Endothelial cell of umbilical vein (primary cell): ENCODE results near the gene PSMD13. TPM values are rescaled to one million over a fixed set of nuclear protein-coding genes. Genes with fewer than 3 reads are reported as not detected.

Source experiments
- BruUV-seq: library from RNA; stranded (reverse); fragments of 400-500 nt; replicated peaks from 2 replicates; lab custom pipeline; 2021; lab: Mats Ljungman, UMichigan
- CTCF ChIA-PET: fragments of 300-600, 350-600 bp; sonication (Branson Sonifier 250); formaldehyde crosslinking; loops from one replicate; lab custom pipeline; 2021; ENCODE audit warnings: antibody characterized with exemption, inconsistent platforms; lab: Charles Lee
- POLR2A ChIA-PET: fragments of 300-600, 350-600 bp; sonication (Branson Sonifier 250); formaldehyde crosslinking; loops from one replicate; lab custom pipeline; 2021; ENCODE audit warnings: antibody characterized with exemption, inconsistent platforms; lab: Charles Lee
- DNase-seq: peaks from one replicate; pipeline ENCODE4 v3.0.0-alpha.2; 2011; ENCODE audit warnings: low read depth, low spot score
- FAIRE-seq: peaks from 2 replicates; lab custom pipeline; 2011; peaks lifted over from hg19 to GRCh38; lab: Jason Lieb, UNC
- H2AFZ ChIP-seq: 2 replicates; pipeline ENCODE4 v1.6.0; 2012; ENCODE audit warnings: low read depth, low read length, control low read depth, inconsistent platforms
- H3K27ac ChIP-seq: 2 replicates; pipeline ENCODE4 v1.5.1; 2011; ENCODE audit warnings: low read depth, mild to moderate bottlenecking, control low read depth, low read length, moderate library complexity; ENCODE audit not compliant: insufficient read depth
- H3K27me3 ChIP-seq, 2 experiments: 2 replicates each; pipeline versions ENCODE4 v1.6.0 to v1.6.1; 2011; ENCODE audit warnings: low read length in 2 of 2, mixed read lengths in 1 of 2; ENCODE audit not compliant: control insufficient read depth in 2 of 2, insufficient read depth in 2 of 2
- H3K36me3 ChIP-seq, 2 experiments: 2 replicates in 1 of 2; 3 replicates in 1 of 2; pipeline ENCODE4 v1.5.1; 2011; ENCODE audit warnings: low read length in 2 of 2, mild to moderate bottlenecking in 1 of 2, moderate library complexity in 1 of 2; ENCODE audit not compliant: control insufficient read depth in 2 of 2, insufficient read depth in 2 of 2; ENCODE audit errors: extremely low read depth in 1 of 2
- H3K4me1 ChIP-seq: 3 replicates; pipeline ENCODE4 v1.5.1; 2011; ENCODE audit warnings: mild to moderate bottlenecking, low read length; ENCODE audit not compliant: control insufficient read depth, insufficient read depth; ENCODE audit errors: extremely low read depth
- H3K4me2 ChIP-seq: 2 replicates; pipeline ENCODE4 v1.6.1; 2011; ENCODE audit warnings: low read length, control low read depth, mixed read lengths; ENCODE audit not compliant: insufficient read depth
- H3K4me3 ChIP-seq, 3 experiments: fragments of 200-600 bp in 1 of 3; sonication (generic), shearing (Covaris generic) in 1 of 3; replicated peaks in 1 of 3; 2 replicates each; pipeline ENCODE4 v1.5.1; 2011 to 2016; ENCODE audit warnings: control low read depth in 3 of 3, low read length in 3 of 3, mild to moderate bottlenecking in 2 of 3, inconsistent platforms in 1 of 3, low read depth in 1 of 3, moderate library complexity in 1 of 3; ENCODE audit not compliant: insufficient read depth in 1 of 3
- H3K79me2 ChIP-seq: 2 replicates; pipeline ENCODE4 v1.6.0; 2012; ENCODE audit warnings: low read length, inconsistent platforms; ENCODE audit not compliant: control insufficient read depth, insufficient read depth
- H3K9ac ChIP-seq: replicated peaks from 2 replicates; pipeline ENCODE3; 2011; ENCODE audit warnings: low read length, control low read depth; ENCODE audit not compliant: insufficient read depth; ENCODE audit errors: extremely low read depth
- H3K9me1 ChIP-seq: replicated peaks from 3 replicates; pipeline ENCODE4 v1.6.0; 2011; ENCODE audit warnings: mild to moderate bottlenecking, low read length; ENCODE audit not compliant: control insufficient read depth, insufficient read depth; ENCODE audit errors: extremely low read depth
- H3K9me3 ChIP-seq: replicated peaks from 2 replicates; pipeline ENCODE4 v1.5.1; 2012; ENCODE audit warnings: low read length, inconsistent platforms; ENCODE audit not compliant: control insufficient read depth, insufficient read depth
- H4K20me1 ChIP-seq: replicated peaks from 2 replicates; pipeline ENCODE3; 2011; ENCODE audit warnings: mild to moderate bottlenecking, low read length; ENCODE audit not compliant: control insufficient read depth, insufficient read depth; ENCODE audit errors: extremely low read depth
- EZH2 ChIP-seq: IDR thresholded peaks from 2 replicates; pipeline ENCODE4 v1.6.1; 2012; ENCODE audit warnings: borderline replicate concordance, low read depth, mild to moderate bottlenecking, moderate library complexity, low read length, inconsistent platforms; ENCODE audit not compliant: severe bottlenecking
- FOS ChIP-seq: IDR thresholded peaks from 2 replicates; pipeline ENCODE4 v1.6.1; 2011; ENCODE audit warnings: mild to moderate bottlenecking, low read length, moderate library complexity, borderline replicate concordance; ENCODE audit not compliant: insufficient read depth
- GATA2 ChIP-seq: IDR thresholded peaks from 2 replicates; pipeline ENCODE4 v1.7.0; 2011; ENCODE audit warnings: low read depth, mild to moderate bottlenecking, moderate library complexity, mixed read lengths, low read length; ENCODE audit not compliant: insufficient read length, insufficient read depth
- JUN ChIP-seq: IDR thresholded peaks from 2 replicates; pipeline ENCODE4 v1.6.1; 2011; ENCODE audit warnings: borderline replicate concordance, low read depth; ENCODE audit not compliant: insufficient read length, insufficient read depth
- MYC ChIP-seq: IDR thresholded peaks from one replicate; pipeline ENCODE4 v1.6.1; 2011; ENCODE audit warnings: mild to moderate bottlenecking, low read depth, low read length
- POLR2A ChIP-seq: IDR thresholded peaks from 2 replicates; pipeline ENCODE4 v1.6.1; 2012; ENCODE audit warnings: low read depth, mild to moderate bottlenecking, control low read depth, low read length
- POLR2AphosphoS5 ChIP-seq: IDR thresholded peaks from 2 replicates; pipeline ENCODE4 v1.6.1; 2012; ENCODE audit warnings: low read depth, mild to moderate bottlenecking, control low read depth, low read length, moderate library complexity; ENCODE audit not compliant: insufficient read depth
- dilution Hi-C: fragments of 300-500 bp; cut with MboI; formaldehyde crosslinking; loops from one replicate; pipeline ENCODE4 v1.15.0; 2019; ENCODE audit warnings: low sequenced_read_pairs; ENCODE audit not compliant: extremely low pct_ligation_motif_present
- intact Hi-C: fragments of 100-400 bp; cut with micrococcal nuclease; formaldehyde crosslinking; loops from one replicate; pipeline ENCODE4 v1.10.0; 2022
- polyA plus RNA-seq, 4 experiments: library from polyadenylated mRNA; depleted of rRNA in 3 of 4; stranded (reverse) in 3 of 4; unstranded in 1 of 4; fragments of >200 nt; gene quantifications; 2 replicates each; pipeline versions ENCODE4 v1.2.1 to v1.2.3, GENCODE V29; 2011 to 2012; ENCODE audit warnings: missing spikeins in 1 of 4
- total RNA-seq: library from RNA; stranded (reverse); gene quantifications from 2 replicates; pipeline ENCODE4 v1.2.3, GENCODE V29; 2021
- TF ChIP-seq, protein P1 (sequence below): IDR thresholded peaks from 2 replicates; pipeline ENCODE4 v1.6.1; 2011; ENCODE audit not compliant: insufficient read depth, insufficient read length
- TF ChIP-seq, protein P2 (sequence below), 2 donors: IDR thresholded peaks; 1 replicate in 1 of 2; 2 replicates in 1 of 2; pipeline ENCODE4 v1.5.1; 2011; ENCODE audit warnings: low read length in 2 of 2, mild to moderate bottlenecking in 2 of 2, moderate library complexity in 2 of 2, control low read depth in 1 of 2, inconsistent platforms in 1 of 2, low read depth in 1 of 2; ENCODE audit not compliant: insufficient read depth in 1 of 2; ENCODE audit errors: extremely low read depth in 1 of 2

PSMD13 gene
- total and polyA plus RNA-seq, 2 donors (not counting 3 experiments of a cell fraction or from before 2014, with no cell fraction given) = 168 to 214 TPM

DNA sequence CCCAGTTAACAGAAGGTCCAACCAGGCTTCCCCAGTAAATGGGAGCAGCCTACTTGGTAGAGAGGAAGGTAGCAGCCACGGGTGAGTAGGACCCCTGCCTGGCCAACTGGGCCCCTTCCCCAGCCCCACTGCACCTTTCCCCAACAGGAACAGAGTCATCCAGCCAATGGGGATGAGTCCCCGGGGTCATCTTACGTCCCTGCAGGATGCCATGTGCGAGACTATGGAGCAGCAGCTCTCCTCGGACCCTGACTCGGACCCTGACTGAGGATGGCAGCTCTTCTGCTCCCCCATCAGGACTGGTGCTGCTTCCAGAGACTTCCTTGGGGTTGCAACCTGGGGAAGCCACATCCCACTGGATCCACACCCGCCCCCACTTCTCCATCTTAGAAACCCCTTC is 22.7 kb upstream of the PSMD13 start:
- Histone ChIP-seq H3K4me1 (peaks cover 16% of the 10 kb centered on the region), H4K20me1 (no peaks in the 10 kb centered on the region), H3K27ac (no peak overlapping the region), H2AFZ (no peak overlapping the region), H3K79me2 (peaks cover 26% of the 10 kb centered on the region), H3K9me3 (no peaks in the 10 kb centered on the region), H3K9ac (no peak overlapping the region), H3K9me1 (no peaks in the 10 kb centered on the region), H3K36me3 (peaks cover 31 to 43% of the 10 kb centered on the region in 2 experiments), H3K27me3 (no peaks in the 10 kb centered on the region), H3K4me3 (no peak overlapping the region), H3K4me2 (no peak overlapping the region)
- BruUV-seq = no TSS peak
- DNase-seq (no peak), FAIRE-seq (no peak)
- intact Hi-C loops = no loop called here
- ChIA-PET CTCF (interaction anchor here (0.6 kb wide), 1 partner anchor 9 kb away, joined by 3 read pairs; no protein-coding TSS in a partner anchor), POLR2A (no interaction called here)
- dilution Hi-C loops = no loop called here
- TF ChIP-seq POLR2A = no peak
- TF ChIP-seq, protein P1, sequence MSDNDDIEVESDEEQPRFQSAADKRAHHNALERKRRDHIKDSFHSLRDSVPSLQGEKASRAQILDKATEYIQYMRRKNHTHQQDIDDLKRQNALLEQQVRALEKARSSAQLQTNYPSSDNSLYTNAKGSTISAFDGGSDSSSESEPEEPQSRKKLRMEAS = no peak
- TF ChIP-seq, protein P2, sequence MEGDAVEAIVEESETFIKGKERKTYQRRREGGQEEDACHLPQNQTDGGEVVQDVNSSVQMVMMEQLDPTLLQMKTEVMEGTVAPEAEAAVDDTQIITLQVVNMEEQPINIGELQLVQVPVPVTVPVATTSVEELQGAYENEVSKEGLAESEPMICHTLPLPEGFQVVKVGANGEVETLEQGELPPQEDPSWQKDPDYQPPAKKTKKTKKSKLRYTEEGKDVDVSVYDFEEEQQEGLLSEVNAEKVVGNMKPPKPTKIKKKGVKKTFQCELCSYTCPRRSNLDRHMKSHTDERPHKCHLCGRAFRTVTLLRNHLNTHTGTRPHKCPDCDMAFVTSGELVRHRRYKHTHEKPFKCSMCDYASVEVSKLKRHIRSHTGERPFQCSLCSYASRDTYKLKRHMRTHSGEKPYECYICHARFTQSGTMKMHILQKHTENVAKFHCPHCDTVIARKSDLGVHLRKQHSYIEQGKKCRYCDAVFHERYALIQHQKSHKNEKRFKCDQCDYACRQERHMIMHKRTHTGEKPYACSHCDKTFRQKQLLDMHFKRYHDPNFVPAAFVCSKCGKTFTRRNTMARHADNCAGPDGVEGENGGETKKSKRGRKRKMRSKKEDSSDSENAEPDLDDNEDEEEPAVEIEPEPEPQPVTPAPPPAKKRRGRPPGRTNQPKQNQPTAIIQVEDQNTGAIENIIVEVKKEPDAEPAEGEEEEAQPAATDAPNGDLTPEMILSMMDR (IDR thresholded peaks at IDR 0.05; ENCODE audit: extremely low read depth in 1 of 2, insufficient read depth in 1 of 2, low read depth in 1 of 2, low read length in 2 of 2) = no peak
- TF ChIP-seq POLR2AphosphoS5 = no peak
- no peak for TF ChIP-seq FOS
- no peak for TF ChIP-seq JUN
- TF ChIP-seq EZH2 = no peak
- no peak for TF ChIP-seq MYC
- no peak for TF ChIP-seq GATA2
